HepG2 (cell line): Measurements from ENCODE around the gene CBLN3. TPM values are rescaled to one million over a fixed set of nuclear protein-coding genes. Genes with fewer than 3 reads are reported as not detected.

Experiments used
- AGO2 ChIP-seq: fragments of 200-400 bp; formaldehyde crosslinking; optimal IDR thresholded peaks from 2 replicates; pipeline ENCODE3; 2017; ENCODE audit warnings: mild to moderate bottlenecking, low read depth, low read length, moderate library complexity
- ASH2L ChIP-seq: fragments of 300-600, 200-600 bp; sonication (generic); IDR thresholded peaks from 2 replicates; pipeline ENCODE4 v1.7.0; 2017; ENCODE audit warnings: low read depth, mild to moderate bottlenecking, moderate library complexity, mixed read lengths, low read length; ENCODE audit not compliant: insufficient read length
- DR1 ChIP-seq: sonication (generic); formaldehyde crosslinking; IDR thresholded peaks from 2 replicates; pipeline ENCODE4 v1.8.0; 2021; ENCODE audit warnings: mild to moderate bottlenecking, missing genetic modification reagents, inconsistent platforms
- ETV6 ChIP-seq: sonication (generic); formaldehyde crosslinking; conservative IDR thresholded peaks from 2 replicates; pipeline ENCODE4 v1.4.0; 2020; ENCODE audit warnings: missing genetic modification reagents
- GRHL1 ChIP-seq: sonication (generic); formaldehyde crosslinking; conservative IDR thresholded peaks from 2 replicates; pipeline ENCODE4 v1.8.0; 2022; ENCODE audit warnings: missing genetic modification reagents
- GTF2F1 ChIP-seq: fragments of 150-350 bp; IDR thresholded peaks from 2 replicates; pipeline ENCODE4 v1.6.1; 2014; ENCODE audit warnings: low read length
- HNF4G ChIP-seq, 2 experiments: sonication (generic) in 1 of 2; formaldehyde crosslinking in 1 of 2; IDR thresholded peaks; 2 replicates each; pipeline versions ENCODE4 v1.4.0 to v1.6.1; 2011 to 2020; ENCODE audit warnings: borderline replicate concordance in 2 of 2, low read depth in 2 of 2, mild to moderate bottlenecking in 2 of 2, low read length in 1 of 2, missing genetic modification reagents in 1 of 2, moderate library complexity in 1 of 2
- HOXA5 ChIP-seq: sonication (generic); formaldehyde crosslinking; IDR thresholded peaks from 2 replicates; pipeline ENCODE4 v1.4.0; 2020; ENCODE audit warnings: missing genetic modification reagents
- IRX3 ChIP-seq: sonication (generic); formaldehyde crosslinking; IDR thresholded peaks from 2 replicates; pipeline ENCODE4 v1.8.1; 2023; ENCODE audit warnings: mild to moderate bottlenecking, low read depth, missing genetic modification reagents, borderline replicate concordance
- KDM6A ChIP-seq: IDR thresholded peaks from 2 replicates; pipeline ENCODE4 v1.6.1; 2016; ENCODE audit warnings: low read depth
- LBX2 ChIP-seq: sonication (generic); formaldehyde crosslinking; IDR thresholded peaks from 2 replicates; pipeline ENCODE4 v1.5.0; 2020; ENCODE audit warnings: missing genetic modification reagents, mild to moderate bottlenecking, borderline replicate concordance
- NAIF1 ChIP-seq: sonication (generic); formaldehyde crosslinking; IDR thresholded peaks from 2 replicates; pipeline ENCODE4 v1.5.0; 2020; ENCODE audit warnings: mild to moderate bottlenecking, missing genetic modification reagents, borderline replicate concordance
- NCOR1 ChIP-seq: fragments of 200-600 bp; sonication (generic); IDR thresholded peaks from 2 replicates; pipeline ENCODE4 v1.7.0; 2017; ENCODE audit warnings: antibody characterized with exemption, low read length, borderline replicate concordance
- SIN3A ChIP-seq: IDR thresholded peaks from 2 replicates; pipeline ENCODE4 v1.6.1; 2011; ENCODE audit warnings: low read depth, mild to moderate bottlenecking, control low read depth, low read length, borderline replicate concordance
- ZBED4 ChIP-seq: sonication (generic); formaldehyde crosslinking; IDR thresholded peaks from 2 replicates; pipeline ENCODE4 v1.4.0; 2020; ENCODE audit warnings: missing genetic modification reagents, borderline replicate concordance
- ZFP1 ChIP-seq: IDR thresholded peaks from 2 replicates; pipeline ENCODE4 v1.6.1; 2016
- ZFP37 ChIP-seq: sonication (generic); formaldehyde crosslinking; IDR thresholded peaks from 2 replicates; pipeline ENCODE4 v1.4.0; 2020; ENCODE audit warnings: missing genetic modification reagents, borderline replicate concordance
- ZNF331 ChIP-seq: sonication (generic); formaldehyde crosslinking; IDR thresholded peaks from 2 replicates; pipeline ENCODE4 v1.4.0; 2020; ENCODE audit warnings: missing genetic modification reagents
- ZNF543 ChIP-seq: sonication (generic); formaldehyde crosslinking; IDR thresholded peaks from 2 replicates; pipeline ENCODE4 v1.4.0; 2020; ENCODE audit warnings: mild to moderate bottlenecking, missing genetic modification reagents
- ZNF550 ChIP-seq: sonication (generic); formaldehyde crosslinking; IDR thresholded peaks from 2 replicates; pipeline ENCODE4 v1.4.0; 2020; ENCODE audit warnings: mild to moderate bottlenecking, missing genetic modification reagents, borderline replicate concordance
- ZNF879 ChIP-seq: sonication (generic); formaldehyde crosslinking; IDR thresholded peaks from 2 replicates; pipeline ENCODE4 v1.8.1; 2023; ENCODE audit warnings: missing genetic modification reagents
- polyA plus RNA-seq, 8 experiments: library from polyadenylated mRNA; depleted of rRNA in 3 of 8; stranded (reverse) in 7 of 8; unstranded in 1 of 8; fragments of >200 nt; fragmentation: Illumina TruSeq in 4 of 8; extraction: Trizol in 4 of 8; gene quantifications; 2 replicates each; pipeline versions ENCODE4 v1.2.1 to v1.2.3, GENCODE V29; 2011 to 2016; ENCODE audit warnings: low read depth in 4 of 8, missing spikeins in 1 of 8, mixed read lengths in 1 of 8; ENCODE audit not compliant: insufficient read depth in 1 of 8
- total RNA-seq, 5 experiments: library from RNA; depleted of rRNA; stranded (reverse); fragments of >200 nt; fragmentation: Illumina TruSeq; extraction: Trizol; gene quantifications; 2 replicates each; pipeline ENCODE4 v1.2.3, GENCODE V29; 2016; ENCODE audit warnings: low read depth in 1 of 5
- TF ChIP-seq, protein P1 (sequence below): IDR thresholded peaks from 2 replicates; pipeline ENCODE4 v1.6.1; 2016
- TF ChIP-seq, protein P2 (sequence below): sonication (generic); IDR thresholded peaks from 2 replicates; pipeline ENCODE4 v1.6.1; 2016; ENCODE audit warnings: low read depth, borderline replicate concordance

CBLN3 gene
- total and polyA plus RNA-seq, 2 of the 13 experiments (the other 11 are each of a cell fraction or from before 2014, with no cell fraction given): 0.66 to 0.98 TPM

GRCh38 chr14:24430143-24430681 lies 744 bp upstream of the CBLN3 start (continued):
- TF ChIP-seq ZFP37 (CRISPR knock-in tag) (no peak), ETV6 (0 out of 2 replicates have a peak, but pooled peaks have one; percentile 30), IRX3 (CRISPR knock-in tag) (peak; percentile 8; the same call in 1 of the 2 replicates), DR1 (no peak), LBX2 (CRISPR knock-in tag) (no peak; the same call in 1 of the 2 replicates), GRHL1 (no peak), ZNF550 (0 out of 2 replicates have a peak, but pooled peaks have one; percentile 39), ZBED4 (CRISPR knock-in tag) (peak; percentile 80; the same call in 1 of the 2 replicates), KDM6A (CRISPR knock-in tag) (0 out of 2 replicates have a peak, but pooled peaks have one; percentile 32), NAIF1 (CRISPR knock-in tag) (no peak), HOXA5 (no peak), ASH2L (peak; percentile 70), ZNF331 (CRISPR knock-in tag) (0 out of 2 replicates have a peak, but pooled peaks have one; percentile 2), ZFP1 (CRISPR knock-in tag) (no peak), SIN3A (peak; percentile 84; the same call in 1 of the 2 replicates), NCOR1 (no peak), AGO2 (no peak), HNF4G (IDR thresholded peaks at IDR 0.05; ENCODE audit: borderline replicate concordance, low read depth, low read length) (peak; percentile 54; the same call in 1 of the 2 replicates), HNF4G (CRISPR knock-in tag; IDR thresholded peaks at IDR 0.05; ENCODE audit: borderline replicate concordance, low read depth) (peak; percentile 17; the same call in 1 of the 2 replicates), ZNF543 (CRISPR knock-in tag) (no peak), GTF2F1 (no peak), ZNF879 (CRISPR knock-in tag) (no peak)
- TF ChIP-seq, protein P1, sequence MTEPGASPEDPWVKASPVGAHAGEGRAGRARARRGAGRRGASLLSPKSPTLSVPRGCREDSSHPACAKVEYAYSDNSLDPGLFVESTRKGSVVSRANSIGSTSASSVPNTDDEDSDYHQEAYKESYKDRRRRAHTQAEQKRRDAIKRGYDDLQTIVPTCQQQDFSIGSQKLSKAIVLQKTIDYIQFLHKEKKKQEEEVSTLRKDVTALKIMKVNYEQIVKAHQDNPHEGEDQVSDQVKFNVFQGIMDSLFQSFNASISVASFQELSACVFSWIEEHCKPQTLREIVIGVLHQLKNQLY (CRISPR knock-in tag): no peak
- TF ChIP-seq, protein P2, sequence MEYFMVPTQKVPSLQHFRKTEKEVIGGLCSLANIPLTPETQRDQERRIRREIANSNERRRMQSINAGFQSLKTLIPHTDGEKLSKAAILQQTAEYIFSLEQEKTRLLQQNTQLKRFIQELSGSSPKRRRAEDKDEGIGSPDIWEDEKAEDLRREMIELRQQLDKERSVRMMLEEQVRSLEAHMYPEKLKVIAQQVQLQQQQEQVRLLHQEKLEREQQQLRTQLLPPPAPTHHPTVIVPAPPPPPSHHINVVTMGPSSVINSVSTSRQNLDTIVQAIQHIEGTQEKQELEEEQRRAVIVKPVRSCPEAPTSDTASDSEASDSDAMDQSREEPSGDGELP: no peak
